Measurements from ENCODE around the gene BCAS3. TPM values are rescaled to one million over a fixed set of nuclear protein-coding genes. Genes with fewer than 3 reads are reported as not detected.

BCAS3 gene
- total RNA-seq, 1 experiment from 2014 or later = 26.3 TPM

DNA sequence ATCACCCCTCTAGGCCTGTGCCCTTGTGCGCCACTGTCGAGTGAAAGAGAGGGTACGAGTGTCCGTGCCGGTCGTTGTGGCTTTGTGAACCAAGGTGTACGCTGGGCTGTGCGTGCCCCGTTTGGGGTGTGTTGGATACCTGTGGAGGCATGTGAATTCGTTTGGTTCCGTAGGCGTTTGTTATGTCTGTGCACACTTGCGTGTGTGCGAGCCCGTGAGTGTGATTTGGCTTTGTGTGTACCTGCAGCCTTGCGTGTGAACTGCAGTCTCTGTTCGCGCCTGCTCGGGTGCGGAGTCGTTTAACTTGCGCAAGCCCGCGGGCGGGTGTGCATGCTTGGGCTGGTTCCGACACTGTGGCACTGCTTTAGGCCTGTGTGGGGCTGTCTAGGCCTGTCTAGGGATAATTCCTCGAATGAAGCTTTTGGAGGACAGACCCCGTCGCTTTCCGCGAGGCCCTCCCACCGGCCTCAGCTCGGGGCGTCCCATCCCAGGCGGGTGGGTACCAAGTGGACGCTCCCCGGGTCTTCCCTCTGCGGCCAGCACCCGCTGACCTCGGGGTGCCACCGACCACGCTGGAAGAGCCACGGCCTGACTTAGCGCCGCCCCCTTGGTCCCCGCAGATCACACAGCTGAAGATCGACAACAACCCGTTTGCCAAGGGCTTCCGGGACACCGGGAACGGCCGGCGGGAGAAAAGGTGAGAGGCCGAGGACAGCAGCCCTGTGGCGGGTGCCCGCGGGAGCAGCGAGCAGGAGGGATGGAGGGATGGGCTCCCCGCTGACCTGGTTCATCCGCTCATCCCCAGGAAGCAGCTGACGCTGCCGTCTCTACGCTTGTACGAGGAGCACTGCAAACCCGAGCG lies 726.4 kb downstream of the BCAS3 start:
- no peaks in the 10 kb centered on the region for H3K9me3 ChIP-seq (ENCODE audit: control insufficient read depth in 1 of 2, insufficient read depth in 1 of 2, low read depth in 1 of 2, low read length in 2 of 2)
- TF ChIP-seq ZFX (IDR thresholded peaks at IDR 0.05) = no peak
- TF ChIP-seq POLR2A (IDR thresholded peaks at IDR 0.05; ENCODE audit: borderline replicate concordance, extremely low read depth, insufficient read depth, insufficient read length) = no peak
- TF ChIP-seq EGR1 (IDR thresholded peaks at IDR 0.05; ENCODE audit: low read depth) = no peak
- no peak for TF ChIP-seq POLR2AphosphoS5 (IDR thresholded peaks at IDR 0.05; ENCODE audit: low read depth, low read length)
- no peak for TF ChIP-seq SRF (IDR thresholded peaks at IDR 0.05; ENCODE audit: low read depth)
- no peak for TF ChIP-seq SIN3A (IDR thresholded peaks at IDR 0.05; ENCODE audit: low read depth)
- TF ChIP-seq FOSL1 (IDR thresholded peaks at IDR 0.05; ENCODE audit: low read depth) = no peak
- no peak for TF ChIP-seq SP1 (IDR thresholded peaks at IDR 0.05; ENCODE audit: low read depth)
- no peak for TF ChIP-seq ZNF274 (IDR thresholded peaks at IDR 0.05; ENCODE audit: low read depth, low read length)
- no peak for TF ChIP-seq ELF1 (IDR thresholded peaks at IDR 0.05; ENCODE audit: borderline replicate concordance, low read depth)
- TF ChIP-seq, protein P1, sequence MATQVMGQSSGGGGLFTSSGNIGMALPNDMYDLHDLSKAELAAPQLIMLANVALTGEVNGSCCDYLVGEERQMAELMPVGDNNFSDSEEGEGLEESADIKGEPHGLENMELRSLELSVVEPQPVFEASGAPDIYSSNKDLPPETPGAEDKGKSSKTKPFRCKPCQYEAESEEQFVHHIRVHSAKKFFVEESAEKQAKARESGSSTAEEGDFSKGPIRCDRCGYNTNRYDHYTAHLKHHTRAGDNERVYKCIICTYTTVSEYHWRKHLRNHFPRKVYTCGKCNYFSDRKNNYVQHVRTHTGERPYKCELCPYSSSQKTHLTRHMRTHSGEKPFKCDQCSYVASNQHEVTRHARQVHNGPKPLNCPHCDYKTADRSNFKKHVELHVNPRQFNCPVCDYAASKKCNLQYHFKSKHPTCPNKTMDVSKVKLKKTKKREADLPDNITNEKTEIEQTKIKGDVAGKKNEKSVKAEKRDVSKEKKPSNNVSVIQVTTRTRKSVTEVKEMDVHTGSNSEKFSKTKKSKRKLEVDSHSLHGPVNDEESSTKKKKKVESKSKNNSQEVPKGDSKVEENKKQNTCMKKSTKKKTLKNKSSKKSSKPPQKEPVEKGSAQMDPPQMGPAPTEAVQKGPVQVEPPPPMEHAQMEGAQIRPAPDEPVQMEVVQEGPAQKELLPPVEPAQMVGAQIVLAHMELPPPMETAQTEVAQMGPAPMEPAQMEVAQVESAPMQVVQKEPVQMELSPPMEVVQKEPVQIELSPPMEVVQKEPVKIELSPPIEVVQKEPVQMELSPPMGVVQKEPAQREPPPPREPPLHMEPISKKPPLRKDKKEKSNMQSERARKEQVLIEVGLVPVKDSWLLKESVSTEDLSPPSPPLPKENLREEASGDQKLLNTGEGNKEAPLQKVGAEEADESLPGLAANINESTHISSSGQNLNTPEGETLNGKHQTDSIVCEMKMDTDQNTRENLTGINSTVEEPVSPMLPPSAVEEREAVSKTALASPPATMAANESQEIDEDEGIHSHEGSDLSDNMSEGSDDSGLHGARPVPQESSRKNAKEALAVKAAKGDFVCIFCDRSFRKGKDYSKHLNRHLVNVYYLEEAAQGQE (IDR thresholded peaks at IDR 0.05; ENCODE audit: low read depth) = no peak
- TF ChIP-seq, protein P2, sequence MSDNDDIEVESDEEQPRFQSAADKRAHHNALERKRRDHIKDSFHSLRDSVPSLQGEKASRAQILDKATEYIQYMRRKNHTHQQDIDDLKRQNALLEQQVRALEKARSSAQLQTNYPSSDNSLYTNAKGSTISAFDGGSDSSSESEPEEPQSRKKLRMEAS (IDR thresholded peaks at IDR 0.05) = no peak
- TF ChIP-seq, protein P3, sequence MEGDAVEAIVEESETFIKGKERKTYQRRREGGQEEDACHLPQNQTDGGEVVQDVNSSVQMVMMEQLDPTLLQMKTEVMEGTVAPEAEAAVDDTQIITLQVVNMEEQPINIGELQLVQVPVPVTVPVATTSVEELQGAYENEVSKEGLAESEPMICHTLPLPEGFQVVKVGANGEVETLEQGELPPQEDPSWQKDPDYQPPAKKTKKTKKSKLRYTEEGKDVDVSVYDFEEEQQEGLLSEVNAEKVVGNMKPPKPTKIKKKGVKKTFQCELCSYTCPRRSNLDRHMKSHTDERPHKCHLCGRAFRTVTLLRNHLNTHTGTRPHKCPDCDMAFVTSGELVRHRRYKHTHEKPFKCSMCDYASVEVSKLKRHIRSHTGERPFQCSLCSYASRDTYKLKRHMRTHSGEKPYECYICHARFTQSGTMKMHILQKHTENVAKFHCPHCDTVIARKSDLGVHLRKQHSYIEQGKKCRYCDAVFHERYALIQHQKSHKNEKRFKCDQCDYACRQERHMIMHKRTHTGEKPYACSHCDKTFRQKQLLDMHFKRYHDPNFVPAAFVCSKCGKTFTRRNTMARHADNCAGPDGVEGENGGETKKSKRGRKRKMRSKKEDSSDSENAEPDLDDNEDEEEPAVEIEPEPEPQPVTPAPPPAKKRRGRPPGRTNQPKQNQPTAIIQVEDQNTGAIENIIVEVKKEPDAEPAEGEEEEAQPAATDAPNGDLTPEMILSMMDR (IDR thresholded peaks at IDR 0.05 in 2 of 3, conservative IDR thresholded peaks at IDR 0.05 in 1 of 3; ENCODE audit: borderline replicate concordance in 1 of 3, insufficient read depth in 1 of 3, low read depth in 2 of 3, low read length in 2 of 3) = no peak
- no peak for TF ChIP-seq JUND (IDR thresholded peaks at IDR 0.05)
- TF ChIP-seq, protein P4, sequence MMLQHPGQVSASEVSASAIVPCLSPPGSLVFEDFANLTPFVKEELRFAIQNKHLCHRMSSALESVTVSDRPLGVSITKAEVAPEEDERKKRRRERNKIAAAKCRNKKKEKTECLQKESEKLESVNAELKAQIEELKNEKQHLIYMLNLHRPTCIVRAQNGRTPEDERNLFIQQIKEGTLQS (IDR thresholded peaks at IDR 0.05) = no peak
- TF ChIP-seq YY1 (IDR thresholded peaks at IDR 0.05; ENCODE audit: extremely low read depth, insufficient replicate concordance, low read depth, low read length) = no peak
- TF ChIP-seq EZH2 (IDR thresholded peaks at IDR 0.05) = no peak
- H3K36me3 ChIP-seq (ENCODE audit: control insufficient read depth in 1 of 2, insufficient read depth in 2 of 2, low read length in 2 of 2) = no peaks in the 10 kb centered on the region
- no peaks in the 10 kb centered on the region for H3K27me3 ChIP-seq (ENCODE audit: insufficient read depth, low read length)
- intact Hi-C loops (cut with micrococcal nuclease) = no loop called here
- ATAC-seq (no peak), DNase-seq (ENCODE audit: low read depth, low spot score) (no peak)
- no peaks in the 10 kb centered on the region for H3K79me2 ChIP-seq (ENCODE audit: insufficient read depth, low read length)
- no peak overlapping the region for H2AFZ ChIP-seq (ENCODE audit: low read depth, low read length, poor library complexity, severe bottlenecking)
- peaks cover 5% of the 10 kb centered on the region in 2 experiments; a peak in 3 of 4 replicates for H3K4me1 ChIP-seq (ENCODE audit: control insufficient read depth in 1 of 2, insufficient read depth in 2 of 2, low read length in 2 of 2)
- POLR2A ChIA-PET = no interaction called here
- CTCF ChIA-PET = no interaction called here
- H4K20me1 ChIP-seq (ENCODE audit: insufficient read depth) = no peaks in the 10 kb centered on the region
- H3K4me3 ChIP-seq (replicated peaks in 1 of 2; ENCODE audit: low read depth in 1 of 2, low read length in 2 of 2) = no peak overlapping the region
- no TSS peak for BruUV-seq (replicated peaks)
- H3K4me2 ChIP-seq (ENCODE audit: low read length) = no peak overlapping the region
- RAD21 ChIA-PET (ENCODE audit: low non-redundant PET in 1 of 2, low total read pairs in 2 of 2, uncharacterized antibody in 2 of 2, unreplicated experiment in 2 of 2) = no interaction called here
- H3K9me2 ChIP-seq (ENCODE audit: insufficient read depth) = no peaks in the 10 kb centered on the region
- H3K27ac ChIP-seq (ENCODE audit: low read depth, low read length) = no peak overlapping the region
- H3K9ac ChIP-seq (ENCODE audit: low read length) = no peak overlapping the region

Data from HCT116 (cell line).